PC-9 (cell line): ENCODE results near the gene ORC4.

Experiments
- EZH2 ChIP-seq: fragments of 200-600 bp; sonication (generic); IDR thresholded peaks from 2 replicates; pipeline ENCODE4 v1.8.0; 2017; ENCODE audit warnings: antibody characterized with exemption, low read depth
- TF ChIP-seq, protein P1 (sequence below): fragments of 200-600 bp; sonication (generic); conservative IDR thresholded peaks from 2 replicates; pipeline ENCODE4 v1.6.1; 2017; ENCODE audit warnings: mixed run types, antibody characterized with exemption, mild to moderate bottlenecking, moderate library complexity

DNA sequence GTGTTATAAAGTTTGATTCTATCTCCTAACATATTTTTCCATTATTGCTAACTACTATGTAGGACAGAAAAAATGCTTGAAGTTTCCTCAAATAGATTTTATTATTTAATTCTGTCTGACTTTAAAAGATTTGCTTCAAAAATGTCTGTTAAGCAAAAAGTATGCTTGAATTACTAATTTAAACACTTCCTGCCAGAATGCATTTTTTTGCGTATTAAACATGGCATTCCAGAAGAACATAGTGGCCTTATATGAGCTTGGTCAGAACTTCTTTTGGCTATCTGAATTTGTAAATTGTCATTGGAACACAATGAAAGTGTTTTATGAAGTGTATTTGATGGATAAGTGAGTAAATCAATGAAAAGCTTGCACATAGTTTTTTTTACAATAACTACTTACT is 38.1 kb upstream of the ORC4 start:
- TF ChIP-seq, protein P1, sequence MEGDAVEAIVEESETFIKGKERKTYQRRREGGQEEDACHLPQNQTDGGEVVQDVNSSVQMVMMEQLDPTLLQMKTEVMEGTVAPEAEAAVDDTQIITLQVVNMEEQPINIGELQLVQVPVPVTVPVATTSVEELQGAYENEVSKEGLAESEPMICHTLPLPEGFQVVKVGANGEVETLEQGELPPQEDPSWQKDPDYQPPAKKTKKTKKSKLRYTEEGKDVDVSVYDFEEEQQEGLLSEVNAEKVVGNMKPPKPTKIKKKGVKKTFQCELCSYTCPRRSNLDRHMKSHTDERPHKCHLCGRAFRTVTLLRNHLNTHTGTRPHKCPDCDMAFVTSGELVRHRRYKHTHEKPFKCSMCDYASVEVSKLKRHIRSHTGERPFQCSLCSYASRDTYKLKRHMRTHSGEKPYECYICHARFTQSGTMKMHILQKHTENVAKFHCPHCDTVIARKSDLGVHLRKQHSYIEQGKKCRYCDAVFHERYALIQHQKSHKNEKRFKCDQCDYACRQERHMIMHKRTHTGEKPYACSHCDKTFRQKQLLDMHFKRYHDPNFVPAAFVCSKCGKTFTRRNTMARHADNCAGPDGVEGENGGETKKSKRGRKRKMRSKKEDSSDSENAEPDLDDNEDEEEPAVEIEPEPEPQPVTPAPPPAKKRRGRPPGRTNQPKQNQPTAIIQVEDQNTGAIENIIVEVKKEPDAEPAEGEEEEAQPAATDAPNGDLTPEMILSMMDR = no peak
- no peak for TF ChIP-seq EZH2
